Inflammatory macrophage treated with lipopolysaccharide for 4 hours (primary cell): ENCODE measurements around the gene CLEC4D.
"Not testable (repeated sequence)": the region's sequence is repeated elsewhere in the genome, so short reads cannot be mapped to it uniquely, and the experiment has no call there.

Experiments used
- DNase-seq: peaks from one replicate; pipeline ENCODE4 v3.0.0-alpha.2; 2020

CLEC4D gene

DNA sequence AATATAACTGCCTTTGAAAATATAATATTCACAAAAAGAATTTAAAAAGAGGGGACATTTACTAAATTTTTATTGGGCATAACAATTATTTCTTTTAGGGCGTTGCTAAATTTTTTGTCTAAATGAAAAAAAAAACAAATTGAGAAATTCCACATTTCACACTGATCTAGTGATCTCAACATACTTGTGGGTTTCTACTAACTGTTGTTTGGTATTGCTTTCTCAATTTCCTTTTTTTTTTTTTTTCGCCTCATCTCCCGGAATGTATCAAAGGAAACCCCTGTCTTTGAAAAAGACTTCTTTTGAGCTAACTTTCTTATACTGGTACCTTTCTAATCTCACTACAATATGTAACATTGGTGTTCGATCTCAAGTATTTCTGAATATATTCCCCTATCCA lies at the start of gene CLEC4D:
Gene CLEC4D, plus strand, starts transcription at position 248 of the 400 bp plus-strand sequence. CDS start 230 bp downstream, outside the sequence.
- DNase-seq: peak; percentile 85

DNA sequence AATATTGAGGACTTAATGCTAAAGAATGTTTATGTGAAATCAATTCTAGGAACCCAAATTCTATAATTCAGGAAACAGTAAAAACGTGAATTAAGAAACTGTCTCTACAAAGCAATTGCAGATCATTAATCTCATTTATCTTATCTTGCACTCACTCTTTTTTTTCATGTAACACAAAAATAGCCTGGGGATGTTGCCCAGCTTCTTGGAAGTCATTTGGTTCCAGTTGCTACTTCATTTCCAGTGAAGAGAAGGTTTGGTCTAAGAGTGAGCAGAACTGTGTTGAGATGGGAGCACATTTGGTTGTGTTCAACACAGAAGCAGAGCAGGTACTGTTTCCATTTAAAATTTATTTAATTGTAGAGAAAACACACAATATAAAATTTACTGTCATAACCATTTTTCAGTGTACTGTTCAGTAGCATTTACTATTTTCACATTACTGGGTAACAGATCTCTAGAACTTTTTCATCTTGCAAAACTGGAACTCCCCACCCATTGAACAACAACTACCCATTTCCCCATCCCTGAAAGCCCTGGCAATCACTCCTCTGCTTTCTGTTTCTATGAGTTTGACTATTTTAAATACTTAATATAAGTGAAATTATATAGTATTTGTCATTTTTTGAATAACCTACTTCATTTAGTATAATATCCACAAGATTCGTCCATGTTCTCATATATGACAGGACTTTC lies 47.9 kb upstream of the CLEC4D start:
- DNase-seq: peak; percentile 91

DNA sequence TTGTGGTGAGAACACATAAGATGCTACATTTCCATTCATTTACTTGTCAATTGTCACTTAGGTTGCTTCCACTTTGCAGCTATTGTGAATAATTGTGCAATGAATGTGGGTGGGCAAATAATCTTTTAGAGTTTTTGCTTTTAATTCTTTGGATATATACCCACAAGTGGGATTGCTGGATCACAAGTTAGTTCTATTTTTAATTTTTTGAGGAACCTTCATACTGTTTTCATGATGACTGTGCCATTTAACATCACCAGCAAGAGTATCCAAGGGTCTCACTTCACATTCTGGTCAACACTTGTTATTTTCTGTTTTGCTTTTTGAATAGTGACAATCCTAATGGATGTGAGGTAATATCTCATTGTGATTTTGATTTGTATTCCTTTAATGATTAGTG lies 47.1 kb upstream of the CLEC4D start:
- peak; percentile 97 for DNase-seq

DNA sequence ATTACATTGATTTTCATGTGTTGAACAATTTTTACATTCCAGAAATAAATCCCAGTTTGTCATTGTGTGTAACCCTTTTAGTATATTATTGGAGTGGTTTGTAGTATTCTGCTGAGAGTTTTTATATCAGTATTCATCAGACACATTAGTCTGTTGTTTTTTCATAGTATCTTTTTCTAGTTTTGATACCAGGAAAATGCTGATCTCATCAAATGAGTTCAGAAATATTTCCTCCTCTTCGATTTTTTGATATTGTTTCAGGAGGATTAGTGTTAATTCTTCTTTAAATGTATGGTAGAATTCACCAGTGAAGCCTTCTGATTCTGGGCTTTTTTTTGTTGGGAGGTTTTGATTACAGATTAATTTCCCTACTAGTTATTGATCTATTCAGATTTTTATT lies 42.2 kb upstream of the CLEC4D start:
- DNase-seq: no peak

DNA sequence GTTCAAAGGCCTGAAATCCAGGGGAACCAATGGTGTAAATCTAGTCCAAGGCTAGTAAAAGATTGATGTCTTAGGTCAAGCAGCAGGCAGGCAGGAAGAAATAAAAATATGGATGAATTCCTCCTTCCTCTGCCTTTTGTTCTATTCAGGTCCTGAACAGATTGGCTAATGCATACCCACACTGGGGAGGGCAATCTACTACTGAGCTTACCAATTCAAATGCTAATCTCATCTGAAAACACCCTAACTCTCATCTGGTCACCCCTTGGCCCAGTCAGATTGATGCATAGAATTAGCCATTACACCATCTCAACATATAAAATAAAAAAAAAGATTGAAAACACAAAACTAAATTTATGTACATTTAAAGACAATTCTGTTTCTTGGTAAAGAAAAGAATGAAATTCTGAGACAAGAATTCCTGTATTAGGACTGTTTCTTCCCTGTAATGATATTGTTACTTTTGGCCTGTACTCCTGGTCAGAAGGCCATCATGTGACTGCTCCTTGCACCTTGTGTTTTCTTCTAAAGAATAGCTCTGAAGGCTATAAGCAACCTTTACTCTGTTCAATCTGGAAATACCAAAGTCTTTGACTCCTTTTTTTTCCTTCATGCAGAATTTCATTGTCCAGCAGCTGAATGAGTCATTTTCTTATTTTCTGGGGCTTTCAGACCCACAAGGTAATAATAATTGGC lies 37.6 kb upstream of the CLEC4D start:
- no peak for DNase-seq

DNA sequence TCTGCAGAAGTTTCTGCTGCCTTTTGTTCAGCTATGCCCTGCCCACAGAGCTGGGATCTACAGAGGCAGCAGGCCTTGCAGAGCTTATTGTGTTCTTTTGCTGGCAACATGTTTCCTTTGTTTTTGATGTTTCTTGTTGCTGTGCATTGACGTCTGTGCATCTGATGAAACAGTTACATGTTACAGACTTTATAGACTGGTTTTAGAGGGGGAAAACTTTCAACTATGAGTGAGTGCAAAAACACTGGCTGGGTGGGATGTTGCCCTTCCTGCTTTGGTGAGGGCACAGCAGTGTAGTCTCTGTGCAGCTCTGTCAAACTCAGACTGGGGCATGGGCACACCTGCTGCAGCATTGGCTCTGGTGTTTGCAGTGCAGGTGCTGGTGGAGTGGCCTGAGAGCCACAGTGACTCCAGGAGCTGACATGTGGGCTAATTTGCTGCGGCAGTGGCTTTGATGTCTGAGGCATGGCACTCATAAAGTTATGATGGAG lies 30.7 kb upstream of the CLEC4D start:
- no peak for DNase-seq

DNA sequence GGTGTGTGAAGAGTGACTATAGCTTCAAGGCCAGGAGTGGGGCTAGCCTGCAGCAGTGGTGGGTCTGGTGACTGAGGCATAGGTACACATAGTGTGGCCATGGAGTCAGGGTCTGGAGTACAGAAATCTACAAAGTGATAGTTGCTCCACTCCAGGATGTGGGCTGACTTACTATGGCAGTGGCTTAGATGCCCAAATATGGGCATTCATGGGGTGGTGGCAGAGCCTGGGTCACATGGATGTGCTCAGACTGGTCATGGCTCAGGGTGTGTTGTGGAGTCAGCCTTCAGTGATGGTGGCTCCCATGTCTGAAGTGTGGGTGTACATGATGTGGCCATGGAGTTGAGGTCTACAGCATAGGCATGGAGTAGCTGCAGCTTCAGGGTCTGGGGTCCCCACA lies 30.2 kb upstream of the CLEC4D start:
- peak; percentile 30 for DNase-seq

DNA sequence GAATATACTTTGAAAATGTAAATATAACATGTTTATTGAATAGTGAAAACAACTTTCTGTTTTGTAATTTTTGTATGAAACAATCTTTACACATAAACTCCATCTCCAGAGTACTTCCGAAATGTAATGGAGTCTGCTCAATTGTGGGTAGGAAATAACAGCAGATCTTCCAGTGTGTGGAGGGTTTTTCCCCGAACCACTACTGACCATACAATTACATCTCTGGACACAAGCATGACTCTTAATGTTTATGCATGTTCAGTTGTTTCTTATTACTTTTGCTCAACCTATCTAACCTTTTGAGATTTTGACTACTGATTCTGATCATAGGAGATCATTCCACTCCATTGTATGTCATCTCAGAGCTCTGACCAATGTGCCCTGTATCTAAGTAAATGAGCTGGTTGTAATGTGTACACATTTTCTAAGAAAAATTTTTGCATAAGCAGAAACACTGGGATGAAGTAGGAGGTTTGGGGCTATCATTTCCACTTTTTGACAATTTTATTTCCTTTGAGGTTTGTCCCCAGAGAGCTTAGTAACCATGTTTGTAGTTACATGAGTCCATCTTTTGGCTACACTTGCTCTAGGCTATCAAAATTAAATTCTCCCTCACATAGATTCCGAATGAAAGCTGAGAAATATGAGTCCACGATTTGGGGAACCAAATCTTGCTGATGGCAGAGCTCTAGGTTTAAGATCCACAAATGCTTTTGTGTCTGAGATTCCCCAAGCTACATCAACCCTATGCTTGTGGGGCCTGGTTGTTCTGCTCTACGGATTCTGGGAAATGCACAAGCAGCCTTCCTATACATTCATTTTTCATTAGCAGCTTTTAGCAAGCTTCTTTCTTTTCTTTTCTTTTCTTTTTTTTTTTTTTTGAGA lies 21.4 kb upstream of the CLEC4D start:
- DNase-seq: peak; percentile 60

DNA sequence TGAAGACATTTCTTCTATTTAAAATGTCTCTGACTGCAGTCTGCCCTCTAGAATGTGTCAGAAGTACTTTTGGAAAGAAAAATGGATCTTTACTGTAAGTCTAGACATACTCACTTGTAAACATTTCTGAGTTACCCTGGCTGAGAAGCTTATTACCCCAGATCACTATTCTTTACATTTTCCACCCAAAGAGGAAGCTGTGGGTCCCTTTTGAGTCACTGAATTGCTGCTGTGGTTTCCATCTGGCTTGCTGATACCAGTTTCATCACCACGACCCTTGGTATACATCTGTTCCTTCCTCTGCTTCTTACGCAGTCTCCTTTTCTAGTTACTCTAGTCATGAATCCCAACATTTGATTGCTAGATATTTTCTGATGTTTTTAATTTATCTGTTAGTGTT lies 20.2 kb upstream of the CLEC4D start:
- peak; percentile 97 for DNase-seq

DNA sequence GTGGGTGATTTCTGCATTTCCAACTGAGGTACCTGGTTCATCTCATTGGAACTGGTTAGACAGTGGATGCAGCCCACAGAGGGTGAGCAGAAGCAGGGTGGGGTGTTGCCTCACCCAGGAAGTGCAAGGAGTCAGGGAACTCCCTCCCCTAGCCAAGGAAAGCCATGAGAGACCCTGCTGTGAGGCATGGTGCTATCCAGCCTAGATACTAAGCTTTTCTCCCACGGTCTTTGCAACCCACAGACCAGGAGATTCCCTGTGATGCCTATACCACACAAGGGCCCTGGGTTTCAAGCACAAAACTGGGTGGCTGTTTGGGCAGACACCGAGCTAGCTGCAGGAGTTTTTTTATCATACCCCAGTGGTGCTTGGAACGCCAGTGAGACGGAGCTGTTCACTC lies 17.6 kb upstream of the CLEC4D start:
- not testable (repeated sequence) for DNase-seq

DNA sequence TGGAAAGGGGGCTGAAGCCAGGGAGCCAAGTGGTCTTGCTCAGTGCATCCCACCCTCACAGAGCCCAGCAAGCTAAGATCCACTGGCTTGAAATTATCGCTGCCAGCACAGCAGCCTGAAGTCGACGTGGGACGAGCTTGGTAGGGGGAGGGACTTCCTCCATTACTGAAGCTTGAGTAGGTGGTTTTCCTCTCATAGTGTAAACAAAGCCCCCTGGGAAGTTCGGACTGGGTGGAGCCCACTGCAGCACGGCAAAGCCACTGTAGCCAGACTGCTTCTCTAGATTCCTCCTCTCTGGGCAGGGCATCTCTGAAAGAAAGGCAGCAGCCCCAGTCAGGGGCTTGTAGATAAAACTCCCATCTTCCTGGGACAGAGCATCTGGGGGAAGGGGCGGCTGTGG lies 17.2 kb upstream of the CLEC4D start:
- not testable (repeated sequence) for DNase-seq

DNA sequence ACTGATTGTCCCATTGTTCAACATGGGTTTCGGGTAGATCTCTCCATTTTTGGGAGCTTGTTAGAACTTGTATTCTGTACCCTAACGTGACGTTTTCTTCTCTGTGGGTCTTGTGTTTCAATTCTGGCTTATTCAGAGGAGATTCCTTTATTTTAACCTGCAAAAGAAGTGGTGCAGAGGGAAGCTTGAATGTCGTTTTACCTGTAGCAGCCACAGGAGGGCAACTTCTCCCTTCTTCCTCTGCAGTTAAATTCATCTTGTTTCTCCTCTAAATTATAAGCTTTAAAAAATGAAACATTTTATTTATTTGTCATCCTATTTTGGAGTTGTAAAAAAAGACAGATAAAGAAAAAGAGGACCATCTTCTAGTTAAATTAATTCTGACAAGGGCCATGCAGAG lies 13.7 kb upstream of the CLEC4D start:
- DNase-seq: no peak

DNA sequence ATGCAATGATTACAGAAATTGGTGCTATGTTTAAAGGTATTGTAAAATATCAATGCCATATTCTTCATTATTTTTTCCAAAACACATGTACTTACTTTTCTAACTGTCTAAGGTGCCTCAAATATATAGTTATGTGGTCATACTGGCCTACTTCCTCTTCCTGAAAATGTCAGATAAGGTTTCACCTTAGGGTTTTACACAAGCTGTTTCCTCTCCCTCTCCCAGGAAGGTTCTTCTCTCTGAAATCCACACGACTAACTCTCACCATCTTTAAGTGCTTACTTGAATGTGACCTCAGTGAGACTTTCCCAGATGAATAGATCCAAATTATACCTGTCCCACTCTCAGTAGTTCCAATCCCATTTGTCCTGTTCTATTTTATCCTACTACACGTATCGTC lies 11.6 kb upstream of the CLEC4D start:
- DNase-seq: no peak

DNA sequence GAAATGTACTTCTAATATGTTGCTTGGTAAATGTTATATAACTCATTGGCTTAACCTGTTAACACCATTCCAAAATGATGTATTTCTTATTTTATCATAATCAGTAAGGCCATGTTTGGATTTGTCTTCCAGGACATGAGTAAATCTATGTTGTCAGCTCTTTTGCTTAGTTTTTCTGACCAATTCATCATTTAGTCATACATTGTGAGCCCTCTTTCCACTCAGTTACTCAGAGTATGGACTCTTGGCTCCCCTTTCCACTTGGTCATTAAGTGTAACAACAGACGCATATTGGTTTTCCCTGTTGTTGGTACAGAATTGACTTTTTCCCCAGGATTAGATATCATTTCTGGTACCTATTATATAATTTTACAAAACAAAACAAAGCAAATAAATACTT lies 9.0 kb upstream of the CLEC4D start:
- no peak for DNase-seq

DNA sequence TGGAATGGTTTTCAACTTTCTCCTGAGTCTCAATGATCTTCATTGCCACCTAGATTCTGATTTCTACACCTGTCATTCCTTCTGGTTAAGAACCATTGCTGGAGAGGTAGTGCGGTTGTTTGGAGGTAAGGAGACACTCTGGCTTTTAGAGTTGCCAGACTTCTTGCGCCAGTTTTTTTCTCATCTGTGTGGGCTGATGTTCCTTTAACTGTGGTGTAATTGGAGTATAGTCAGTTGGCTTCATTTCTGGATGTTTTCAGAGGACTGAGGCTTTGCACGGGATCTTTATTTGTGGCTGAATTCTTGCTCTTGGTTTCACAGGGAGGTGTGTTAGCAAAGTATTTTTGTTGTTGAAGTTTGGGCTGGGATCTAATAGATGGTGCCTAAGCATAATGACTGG lies 5.7 kb upstream of the CLEC4D start:
- peak; percentile 65 for DNase-seq

DNA sequence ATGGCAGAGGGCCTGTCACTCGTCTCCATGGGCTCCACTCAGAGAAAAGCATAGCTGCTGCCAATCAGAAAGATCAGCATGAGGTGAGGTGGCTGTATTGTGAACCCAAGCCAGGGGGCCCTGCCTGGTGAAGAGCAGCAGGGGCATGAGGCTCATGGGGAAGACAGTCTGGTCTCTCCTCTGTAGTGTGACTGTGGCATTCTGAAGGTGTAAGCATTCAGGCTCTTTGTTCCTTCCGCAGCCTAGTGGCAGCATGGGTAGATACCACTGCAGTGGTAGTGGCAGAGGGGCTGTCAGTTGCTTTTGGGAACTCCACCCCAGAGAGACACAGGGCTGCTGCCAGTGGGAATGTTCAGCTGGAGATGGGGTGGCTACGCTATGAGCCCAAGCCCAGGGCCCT lies 5.1 kb upstream of the CLEC4D start:
- no peak for DNase-seq

DNA sequence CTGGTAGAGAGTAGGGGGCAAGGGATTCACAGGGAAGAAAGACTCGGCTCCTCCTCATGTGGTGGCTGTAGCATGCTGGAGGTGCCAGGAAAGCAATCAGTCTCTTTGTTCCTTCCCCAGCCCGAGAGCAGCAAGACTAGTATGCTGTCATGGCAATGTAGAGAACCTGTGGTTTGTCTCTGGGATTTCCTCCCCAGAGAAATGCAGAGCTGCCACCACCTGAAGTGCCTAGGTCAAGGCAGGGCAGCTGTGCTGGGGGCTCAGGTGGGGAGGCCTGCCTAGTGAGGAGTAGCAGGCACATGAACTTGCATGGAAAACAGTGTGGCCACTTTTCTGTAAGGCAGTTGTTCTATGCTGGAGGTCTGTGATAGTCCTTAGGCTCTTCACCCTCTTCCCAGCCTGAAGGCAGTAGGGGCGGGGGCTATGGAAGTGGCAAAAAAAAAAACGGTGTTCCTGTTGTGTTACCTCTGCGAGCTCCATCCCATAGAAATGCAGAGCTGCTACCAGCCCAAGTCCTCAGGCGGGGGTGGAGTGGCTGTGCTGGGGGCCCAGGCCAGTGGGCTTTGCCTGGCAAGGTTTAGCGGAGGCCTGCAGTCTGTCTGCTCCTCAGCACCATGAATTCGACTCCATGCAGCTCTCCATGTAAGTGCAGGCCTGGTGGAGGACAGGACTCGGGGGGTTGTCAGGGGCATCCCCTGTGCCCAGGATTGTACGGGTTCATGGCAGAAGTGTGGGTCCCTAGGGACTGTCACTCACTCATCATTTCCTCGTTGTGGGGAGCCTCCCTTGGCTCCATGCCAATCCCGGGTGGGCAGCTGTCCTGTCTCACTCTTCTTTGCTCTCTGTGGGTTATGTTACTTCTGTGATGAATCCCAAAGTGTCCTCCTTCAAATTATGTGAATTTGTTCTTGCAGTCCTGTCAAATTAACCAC lies 4.1 kb upstream of the CLEC4D start:
- no peak for DNase-seq

DNA sequence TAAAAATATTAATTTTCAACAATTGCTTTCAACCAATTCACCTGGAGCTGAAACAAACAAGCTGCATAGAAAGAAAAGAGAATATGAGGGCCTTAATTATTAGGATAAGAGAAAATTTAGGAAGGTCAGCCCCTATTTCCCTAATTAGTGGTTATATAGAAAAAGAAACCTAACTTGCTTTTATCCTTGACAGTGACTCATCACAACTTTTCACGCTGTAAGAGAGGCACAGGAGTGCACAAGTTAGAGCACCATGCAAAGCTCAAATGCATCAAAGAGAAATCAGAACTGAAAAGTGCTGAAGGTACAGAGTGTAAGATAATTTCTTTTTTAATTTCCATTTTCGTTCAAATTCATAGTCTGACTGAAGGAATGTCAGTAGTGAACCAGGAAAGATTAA lies 4.7 kb downstream of the CLEC4D start:
- peak; percentile 48 for DNase-seq

DNA sequence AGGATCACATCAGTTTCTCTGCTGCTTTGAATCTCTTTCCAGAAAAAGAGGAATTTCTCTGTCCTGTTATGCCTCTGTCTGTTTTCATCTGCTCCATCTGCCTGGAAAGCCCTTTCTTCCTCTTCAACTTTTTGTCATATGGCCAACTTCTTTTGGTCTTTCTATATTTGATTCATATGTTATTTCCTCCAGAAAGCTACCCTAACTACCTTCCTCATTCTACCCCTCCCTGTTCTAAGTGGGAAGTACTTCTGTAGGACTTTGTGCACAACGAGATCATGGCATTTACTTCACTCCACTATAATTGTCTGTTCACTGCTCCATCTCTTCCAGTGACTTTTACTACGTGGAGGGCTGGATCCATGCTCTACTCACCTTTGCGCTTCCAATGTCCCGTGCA lies 5.9 kb downstream of the CLEC4D start:
- peak; percentile 58 for DNase-seq

DNA sequence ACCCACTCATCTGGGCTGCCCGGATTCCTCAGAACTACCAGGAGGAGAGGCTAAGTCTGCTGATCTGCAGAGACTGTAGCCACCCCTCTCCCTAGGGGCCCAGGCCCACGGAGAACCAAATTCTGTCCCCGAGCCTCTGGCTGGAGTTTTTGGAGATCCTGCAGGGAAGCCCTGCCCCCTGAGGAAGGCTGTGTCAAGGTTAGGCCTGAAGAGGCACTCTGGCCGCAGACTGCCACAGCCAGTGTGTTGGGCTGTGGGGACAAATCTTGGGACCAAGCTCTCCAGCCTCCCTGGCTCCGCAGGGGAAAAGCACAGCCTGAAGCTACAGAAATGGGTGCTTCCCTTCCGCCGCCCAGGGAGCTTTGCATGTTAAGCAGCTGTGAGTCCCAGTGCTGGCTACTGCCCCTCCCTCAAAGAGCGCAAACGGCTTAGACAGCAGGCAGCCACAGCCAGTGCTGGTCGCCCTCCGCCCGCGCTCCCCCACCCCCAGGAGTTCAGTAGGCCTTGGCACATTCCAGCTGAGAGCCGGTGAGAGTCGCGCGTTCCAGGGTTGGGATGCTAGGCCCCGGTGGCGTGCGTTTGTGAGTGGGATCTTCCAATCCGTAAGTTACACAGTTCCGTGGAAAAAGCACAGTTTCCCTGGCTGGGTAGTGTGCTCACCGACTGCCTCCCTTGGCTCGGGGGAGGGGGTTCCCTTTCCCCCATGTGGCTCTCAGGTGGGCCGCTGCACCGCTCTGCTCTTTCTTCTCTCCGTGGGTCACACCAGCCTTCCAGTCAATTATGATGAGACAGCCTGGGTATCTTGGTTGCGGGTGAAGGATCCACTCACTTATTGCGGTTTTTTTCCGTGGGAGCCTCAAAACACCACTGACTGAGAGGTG lies 14.2 kb downstream of the CLEC4D start:
- DNase-seq: no peak

DNA sequence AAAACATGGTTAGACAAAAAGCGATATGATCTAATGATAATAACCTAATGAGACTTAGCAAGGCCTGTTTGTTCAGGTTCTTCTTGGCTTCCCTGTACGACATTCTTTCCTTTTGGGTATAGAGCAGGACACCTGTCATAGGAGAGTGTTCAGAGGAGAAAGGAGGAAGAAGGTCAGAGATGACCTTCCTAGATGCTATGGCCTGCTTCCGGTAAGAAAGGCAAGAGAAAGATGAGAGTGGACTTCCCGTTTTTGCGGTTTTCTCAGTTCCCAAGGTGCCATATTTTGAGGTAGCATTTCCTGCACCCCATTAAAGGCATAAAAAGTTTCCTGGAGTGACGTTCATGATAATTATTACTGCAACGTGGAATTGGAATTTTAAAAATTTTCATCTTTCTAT lies 18.7 kb downstream of the CLEC4D start:
- no peak for DNase-seq
